ENCODE results near the gene KIR2DL4. TPM values are rescaled to one million over a fixed set of nuclear protein-coding genes. Genes with fewer than 3 reads are reported as not detected.
"Not testable (repeated sequence)": the region's sequence is repeated elsewhere in the genome, so short reads cannot be mapped to it uniquely, and the experiment has no call there.

The KIR2DL4 gene
- not detected in 2 replicates for total RNA-seq (2014; rRNA removed; shearing (Covaris generic))
- polyA plus RNA-seq (2014; cell fraction: nucleus; rRNA removed) = not detected in 2 replicates

DNA sequence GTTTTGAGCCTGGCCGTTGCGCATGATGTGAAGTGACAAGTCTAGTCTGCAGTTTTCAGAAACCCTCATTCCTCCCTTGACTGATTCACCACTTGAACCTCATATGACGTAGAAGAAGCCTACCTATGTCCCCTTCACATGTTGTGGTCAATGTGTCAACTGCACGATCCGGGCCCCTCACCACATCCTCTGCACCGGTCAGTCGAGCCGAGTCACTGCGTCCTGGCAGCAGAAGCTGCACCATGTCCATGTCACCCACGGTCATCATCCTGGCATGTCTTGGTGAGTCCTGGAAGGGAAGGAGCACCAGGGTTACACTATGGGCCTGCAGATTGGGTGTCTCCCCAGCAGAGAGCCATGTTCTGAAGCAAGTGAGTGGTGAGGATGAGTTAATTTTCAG, at the start of gene KIR2DL4:
Gene KIR2DL4 (plus strand): TSS at position 201 of the 400 bp plus-strand sequence. CDS start 42 bp downstream, at position 243.
- DNase-seq (ENCODE audit: extremely low read depth, low read depth) = no peak

DNA sequence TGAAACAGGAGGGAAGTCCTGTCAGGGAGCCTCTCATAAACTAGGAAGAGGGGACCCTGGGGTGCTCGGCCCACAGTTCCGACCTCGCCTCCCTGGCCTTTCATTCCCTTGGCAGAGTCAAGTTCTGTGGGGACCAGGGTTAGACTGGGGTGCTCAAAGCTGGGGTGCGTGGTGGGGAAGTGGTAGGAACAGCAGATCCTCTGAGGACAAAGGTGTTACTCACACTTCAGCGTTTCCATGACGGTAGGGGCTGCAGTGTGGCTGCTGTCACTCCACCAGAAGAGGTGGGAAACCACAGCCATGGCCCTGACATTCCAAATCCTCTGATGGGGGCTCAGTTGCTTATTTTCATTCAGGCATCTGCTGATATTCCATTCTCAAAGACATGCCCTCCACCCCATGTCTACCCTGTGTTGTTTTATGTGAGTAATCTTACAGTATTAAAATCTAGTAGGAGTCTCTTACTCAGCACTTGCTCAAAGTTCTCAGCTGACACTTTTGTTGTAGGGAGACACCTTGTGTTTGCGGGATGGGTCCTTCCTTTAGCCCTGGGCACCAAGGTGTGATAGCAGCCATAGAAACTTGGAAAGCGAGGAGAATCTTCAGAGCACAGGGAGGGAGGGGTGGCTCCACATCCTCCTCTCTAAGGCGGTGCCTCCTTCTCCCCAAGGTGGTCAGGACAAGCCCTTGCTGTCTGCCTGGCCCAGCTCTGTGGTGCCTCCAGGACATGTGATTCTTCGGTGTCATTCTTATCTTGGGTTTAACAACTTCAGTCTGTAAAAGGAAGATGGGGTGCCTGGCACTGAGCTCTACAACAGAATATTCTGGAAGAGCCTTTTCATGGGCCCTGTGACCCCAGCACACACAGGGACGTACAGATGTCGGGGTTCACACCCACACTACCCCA, 47.0 kb upstream of the KIR2DL4 start:
- not testable (repeated sequence) for DNase-seq (ENCODE audit: extremely low read depth, low read depth)

DNA sequence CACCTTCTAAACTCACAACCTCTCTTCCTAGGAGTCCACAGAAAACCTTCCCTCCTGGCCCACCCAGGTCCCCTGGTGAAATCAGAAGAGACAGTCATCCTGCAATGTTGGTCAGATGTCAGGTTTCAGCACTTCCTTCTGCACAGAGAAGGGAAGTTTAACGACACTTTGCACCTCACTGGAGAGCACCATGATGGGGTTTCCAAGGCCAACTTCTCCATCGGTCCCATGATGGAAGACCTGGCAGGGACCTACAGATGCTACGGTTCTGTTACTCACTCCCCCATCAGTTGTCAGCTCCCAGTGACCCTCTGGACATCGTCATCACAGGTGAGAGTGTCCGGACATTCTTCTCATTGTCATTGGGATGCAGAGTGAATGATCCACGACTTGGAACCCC, 44.8 kb upstream of the KIR2DL4 start:
- DNase-seq (ENCODE audit: extremely low read depth, low read depth) = not testable (repeated sequence)

DNA sequence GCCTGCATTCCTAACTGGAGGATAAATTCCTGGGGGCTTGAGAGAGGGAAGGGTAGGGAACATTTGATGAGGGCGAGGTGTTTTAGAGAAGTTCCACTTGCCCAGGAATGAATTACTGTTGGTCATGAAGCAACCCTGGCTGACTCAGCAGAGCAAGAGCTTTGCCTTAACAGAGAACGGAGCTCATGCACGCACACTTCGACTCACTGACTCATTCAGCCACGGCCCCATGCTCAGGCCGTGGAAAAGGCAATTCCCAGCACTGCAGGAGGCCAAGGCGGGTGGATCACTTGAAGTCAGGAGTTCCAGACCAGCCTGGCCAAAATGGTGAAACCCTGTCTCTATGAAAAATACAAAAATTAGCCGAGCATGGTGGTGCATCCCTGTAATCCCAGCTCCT, 39.2 kb upstream of the KIR2DL4 start:
- DNase-seq (ENCODE audit: extremely low read depth, low read depth) = not testable (repeated sequence)

DNA sequence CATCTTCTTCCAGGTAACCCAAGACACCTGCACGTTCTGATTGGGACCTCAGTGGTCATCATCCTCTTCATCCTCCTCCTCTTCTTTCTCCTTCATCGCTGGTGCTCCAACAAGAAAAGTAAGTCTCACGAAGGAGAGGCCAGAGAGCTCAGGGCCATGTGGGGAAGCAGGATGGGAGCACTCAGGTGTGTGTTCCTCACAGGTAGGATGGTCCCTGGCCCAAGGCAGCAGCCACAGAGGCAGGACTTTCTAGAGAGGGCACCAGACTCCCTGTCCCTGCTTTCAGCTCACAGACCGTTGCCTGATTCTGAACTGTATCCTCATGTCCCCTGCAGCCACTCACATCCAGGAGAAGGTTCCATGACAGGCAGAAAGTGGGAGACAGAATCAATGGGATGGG, 36.9 kb upstream of the KIR2DL4 start:
- DNase-seq (ENCODE audit: extremely low read depth, low read depth) = not testable (repeated sequence)

DNA sequence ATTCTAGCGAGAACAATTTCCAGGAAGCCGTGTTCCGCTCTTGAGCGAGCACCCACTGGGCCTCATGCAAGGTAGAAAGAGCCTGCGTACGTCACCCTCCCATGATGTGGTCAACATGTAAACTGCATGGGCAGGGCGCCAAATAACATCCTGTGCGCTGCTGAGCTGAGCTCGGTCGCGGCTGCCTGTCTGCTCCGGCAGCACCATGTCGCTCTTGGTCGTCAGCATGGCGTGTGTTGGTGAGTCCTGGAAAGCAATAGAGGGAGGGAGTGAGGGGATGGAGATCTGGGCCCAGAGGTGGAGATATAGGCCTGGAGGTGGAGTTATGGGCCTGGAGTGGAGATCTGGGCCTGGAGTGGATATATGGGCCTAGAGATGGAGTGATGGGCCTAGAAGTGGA, 33.8 kb upstream of the KIR2DL4 start, which contains the start of gene KIR2DL1:
Gene KIR2DL1 (plus strand): TSS at position 148 of the 400 bp plus-strand sequence. CDS start 58 bp downstream, at position 206.
- DNase-seq (ENCODE audit: extremely low read depth, low read depth) = not testable (repeated sequence)

DNA sequence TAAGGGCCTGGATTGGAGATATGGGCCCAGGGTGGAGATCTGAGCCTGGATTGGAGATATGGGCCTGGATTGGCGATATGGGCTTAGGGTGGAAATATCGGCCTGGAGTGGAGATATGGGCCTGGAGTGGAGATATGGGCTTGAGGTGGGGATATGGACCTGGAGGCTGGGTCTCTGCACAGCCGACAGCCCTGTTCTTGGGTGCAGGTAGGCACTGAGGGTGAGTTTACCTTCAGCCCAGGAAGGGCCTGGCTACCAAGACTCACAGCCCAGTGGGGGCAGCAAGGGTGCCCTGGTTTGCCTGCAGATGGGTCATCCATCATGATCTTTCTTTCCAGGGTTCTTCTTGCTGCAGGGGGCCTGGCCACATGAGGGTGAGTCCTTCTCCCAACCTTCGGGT, 32.9 kb upstream of the KIR2DL4 start:
- not testable (repeated sequence) for DNase-seq (ENCODE audit: extremely low read depth, low read depth)

DNA sequence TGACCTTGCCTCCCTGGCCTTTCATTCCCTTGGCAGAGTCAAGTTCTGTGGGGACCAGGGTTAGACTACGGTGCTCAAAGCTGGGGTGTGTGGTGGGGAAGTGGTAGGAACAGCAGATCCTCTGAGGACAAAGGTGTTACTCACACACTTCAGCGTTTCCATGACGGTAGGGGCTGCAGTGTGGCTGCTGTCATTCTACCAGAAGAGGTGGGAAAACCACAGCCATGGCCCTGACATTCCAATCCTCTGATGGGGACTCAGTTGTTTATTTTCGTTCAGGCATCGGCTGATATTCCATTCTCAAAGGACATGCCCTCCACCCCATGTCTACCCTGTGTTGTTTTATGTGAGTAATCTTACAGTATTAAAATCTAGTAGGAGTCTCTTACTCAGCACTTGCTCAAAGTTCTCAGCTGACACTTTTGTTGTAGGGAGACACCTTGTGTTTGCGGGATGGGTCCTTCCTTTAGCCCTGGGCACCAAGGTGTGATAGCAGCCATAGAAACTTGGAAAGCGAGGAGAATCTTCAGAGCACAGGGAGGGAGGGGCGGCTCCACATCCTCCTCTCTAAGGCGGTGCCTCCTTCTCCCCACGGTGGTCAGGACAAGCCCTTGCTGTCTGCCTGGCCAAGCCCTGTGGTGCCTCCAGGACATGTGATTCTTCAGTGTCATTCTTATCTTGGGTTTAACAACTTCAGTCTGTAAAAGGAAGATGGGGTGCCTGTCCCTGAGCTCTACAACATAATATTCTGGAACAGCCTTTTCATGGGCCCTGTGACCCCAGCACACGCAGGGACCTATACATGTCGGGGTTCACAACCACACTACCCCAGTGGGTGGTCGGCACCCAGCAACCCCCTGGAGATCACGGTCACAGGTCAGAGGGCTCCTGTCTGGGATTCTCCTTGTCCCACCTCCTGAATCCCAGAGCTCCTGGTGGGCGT, 32.1 kb upstream of the KIR2DL4 start:
- not testable (repeated sequence) for DNase-seq (ENCODE audit: extremely low read depth, low read depth)

DNA sequence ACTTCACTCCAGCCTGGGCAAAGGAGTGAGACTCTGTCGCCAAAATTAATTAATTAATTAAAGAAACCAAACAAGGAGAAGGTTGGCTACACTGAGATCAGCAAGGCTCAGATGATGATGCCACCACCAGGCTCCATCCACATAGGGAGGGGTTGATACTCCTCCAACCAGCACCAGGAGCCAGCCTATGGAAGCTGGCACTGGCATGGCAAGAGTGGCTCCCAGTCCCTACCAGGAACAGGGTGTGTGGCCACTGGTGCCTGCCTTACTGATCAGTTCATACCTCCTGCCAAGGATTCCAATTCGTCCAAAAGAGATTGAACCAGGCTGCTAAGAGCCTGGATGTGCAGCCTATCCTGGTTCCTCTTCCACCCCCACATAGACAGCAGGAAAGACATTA, 30.7 kb upstream of the KIR2DL4 start:
- not testable (repeated sequence) for DNase-seq (ENCODE audit: extremely low read depth, low read depth)

DNA sequence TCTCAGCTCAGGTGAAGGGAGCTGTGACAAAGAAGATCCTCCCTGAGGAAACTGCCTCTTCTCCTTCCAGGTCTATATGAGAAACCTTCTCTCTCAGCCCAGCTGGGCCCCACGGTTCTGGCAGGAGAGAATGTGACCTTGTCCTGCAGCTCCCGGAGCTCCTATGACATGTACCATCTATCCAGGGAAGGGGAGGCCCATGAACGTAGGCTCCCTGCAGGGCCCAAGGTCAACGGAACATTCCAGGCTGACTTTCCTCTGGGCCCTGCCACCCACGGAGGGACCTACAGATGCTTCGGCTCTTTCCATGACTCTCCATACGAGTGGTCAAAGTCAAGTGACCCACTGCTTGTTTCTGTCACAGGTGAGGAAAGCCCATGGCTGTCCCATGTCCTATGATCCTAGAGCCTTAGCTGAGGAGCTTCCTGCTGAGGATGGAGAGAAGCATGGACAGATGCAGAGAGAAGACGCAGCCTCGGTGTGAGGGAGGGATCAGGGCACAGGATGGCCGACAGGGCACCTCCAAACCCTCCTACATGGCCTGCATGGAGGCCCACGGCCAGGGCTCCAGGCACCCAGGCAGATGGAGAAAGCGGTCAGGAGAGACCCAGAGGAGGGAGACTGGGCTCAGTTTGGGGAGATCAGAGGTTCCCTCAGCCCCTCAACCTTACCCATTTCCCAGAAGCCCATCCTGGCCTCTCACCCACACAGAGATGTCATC, 28.2 kb upstream of the KIR2DL4 start:
- DNase-seq (ENCODE audit: extremely low read depth, low read depth) = not testable (repeated sequence)

DNA sequence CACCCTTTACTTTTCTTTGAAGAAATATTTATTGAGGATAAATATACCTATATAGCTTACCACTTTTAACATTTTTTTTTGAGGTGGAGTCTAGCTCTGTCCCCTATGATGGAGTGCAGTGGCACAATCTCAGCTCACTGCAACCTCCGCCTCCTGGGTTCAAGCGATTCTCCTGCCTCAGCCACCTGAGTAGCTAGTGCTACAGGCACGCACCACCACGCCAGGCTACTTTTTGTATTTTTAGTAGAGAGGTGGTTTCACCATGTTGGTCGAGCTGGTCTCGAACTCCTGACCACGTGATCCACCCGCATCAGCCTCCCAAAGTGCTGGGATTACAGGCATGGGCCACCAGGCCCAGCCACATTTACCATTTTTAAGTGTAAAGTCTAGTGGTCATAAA, 27.6 kb upstream of the KIR2DL4 start:
- not testable (repeated sequence) for DNase-seq (ENCODE audit: extremely low read depth, low read depth)

DNA sequence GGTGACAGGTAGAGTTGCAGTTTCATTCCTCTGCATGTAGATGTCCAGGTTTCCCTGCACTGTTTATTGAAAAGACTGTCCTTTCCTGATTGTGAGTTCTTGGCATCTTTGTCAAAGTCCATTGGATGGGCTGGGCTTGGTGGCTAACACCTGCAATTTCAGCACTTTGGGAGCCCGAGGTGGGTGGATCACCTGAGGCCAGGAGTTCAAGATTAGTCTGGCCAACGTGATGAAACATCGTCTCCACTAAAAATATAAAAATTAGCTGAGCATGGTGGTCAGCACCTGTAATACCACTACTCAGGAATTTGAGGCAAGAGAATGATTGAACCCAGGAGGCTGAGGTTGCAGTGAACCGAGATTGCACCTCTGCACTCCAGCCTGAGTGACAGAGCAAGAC, 25.6 kb upstream of the KIR2DL4 start:
- not testable (repeated sequence) for DNase-seq (ENCODE audit: extremely low read depth, low read depth)

DNA sequence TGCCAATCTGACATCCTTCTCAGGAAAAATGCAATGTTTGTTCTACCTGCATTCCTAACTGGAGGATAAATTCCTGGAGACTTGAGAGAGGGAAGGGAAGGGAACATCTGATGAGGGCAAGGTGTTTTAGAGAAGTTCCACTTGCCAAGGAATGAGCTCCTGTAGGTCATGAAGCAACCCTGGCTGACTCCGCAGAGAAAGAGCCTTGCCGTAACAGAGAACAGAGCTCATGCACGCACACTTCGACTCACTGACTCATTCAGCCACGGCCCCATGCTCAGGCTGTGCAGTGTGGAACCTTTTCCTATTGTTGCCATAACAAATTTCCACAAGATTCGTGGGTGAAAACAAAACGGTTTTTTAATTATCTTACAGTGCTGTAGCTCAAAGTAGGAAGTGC, 24.5 kb upstream of the KIR2DL4 start:
- DNase-seq (ENCODE audit: extremely low read depth, low read depth) = not testable (repeated sequence)

DNA sequence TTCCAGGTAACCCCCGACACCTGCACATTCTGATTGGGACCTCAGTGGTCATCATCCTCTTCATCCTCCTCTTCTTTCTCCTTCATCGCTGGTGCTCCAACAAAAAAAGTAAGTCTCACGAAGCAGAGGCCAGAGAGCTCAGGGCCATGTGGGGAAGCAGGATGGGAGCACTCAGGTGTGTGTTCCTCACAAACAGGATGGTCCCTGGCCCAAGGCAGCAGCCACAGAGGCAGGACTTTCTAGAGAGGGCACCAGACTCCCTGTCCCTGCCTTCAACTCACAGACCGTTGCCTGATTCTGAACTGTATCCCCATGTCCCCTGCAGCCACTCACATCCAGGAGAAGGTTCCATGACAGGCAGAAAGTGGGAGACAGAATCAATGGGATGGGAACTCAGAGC, 20.5 kb upstream of the KIR2DL4 start:
- not testable (repeated sequence) for DNase-seq (ENCODE audit: extremely low read depth, low read depth)

DNA sequence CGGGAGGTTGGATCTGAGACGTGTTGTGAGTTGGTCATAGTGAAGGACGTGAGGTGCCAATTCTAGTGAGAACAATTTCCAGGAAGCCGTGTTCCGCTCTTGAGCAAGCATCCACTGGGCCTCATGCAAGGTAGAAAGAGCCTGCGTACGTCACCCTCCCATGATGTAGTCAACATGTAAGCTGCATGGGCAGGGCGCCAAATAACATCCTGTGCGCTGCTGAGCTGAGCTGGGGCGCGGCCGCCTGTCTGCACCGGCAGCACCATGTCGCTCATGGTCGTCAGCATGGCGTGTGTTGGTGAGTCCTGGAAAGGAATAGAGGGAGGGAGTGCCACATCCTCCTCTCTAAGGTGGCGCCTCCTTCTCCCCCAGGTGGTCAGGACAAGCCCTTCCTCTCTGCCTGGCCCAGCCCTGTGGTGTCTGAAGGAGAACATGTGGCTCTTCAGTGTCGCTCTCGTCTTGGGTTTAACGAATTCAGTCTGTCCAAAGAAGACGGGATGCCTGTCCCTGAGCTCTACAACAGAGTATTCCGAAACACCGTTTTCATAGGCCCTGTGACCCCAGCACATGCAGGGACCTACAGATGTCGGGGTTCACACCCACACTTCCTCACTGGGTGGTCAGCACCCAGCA, 17.2 kb upstream of the KIR2DL4 start:
- DNase-seq (ENCODE audit: extremely low read depth, low read depth) = not testable (repeated sequence)

DNA sequence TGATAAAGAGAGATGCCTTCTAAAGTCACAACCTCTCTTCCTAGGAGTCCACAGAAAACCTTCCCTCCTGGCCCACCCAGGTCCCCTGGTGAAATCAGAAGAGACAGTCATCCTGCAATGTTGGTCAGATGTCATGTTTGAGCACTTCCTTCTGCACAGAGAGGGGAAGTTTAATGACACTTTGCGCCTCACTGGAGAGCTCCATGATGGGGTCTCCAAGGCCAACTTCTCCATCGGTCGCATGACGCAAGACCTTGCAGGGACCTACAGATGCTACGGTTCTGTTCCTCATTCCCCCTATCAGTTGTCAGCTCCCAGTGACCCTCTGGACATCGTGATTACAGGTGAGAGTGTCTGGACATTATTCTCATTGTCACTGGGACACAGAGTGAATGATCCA, 15.3 kb upstream of the KIR2DL4 start:
- not testable (repeated sequence) for DNase-seq (ENCODE audit: extremely low read depth, low read depth)

DNA sequence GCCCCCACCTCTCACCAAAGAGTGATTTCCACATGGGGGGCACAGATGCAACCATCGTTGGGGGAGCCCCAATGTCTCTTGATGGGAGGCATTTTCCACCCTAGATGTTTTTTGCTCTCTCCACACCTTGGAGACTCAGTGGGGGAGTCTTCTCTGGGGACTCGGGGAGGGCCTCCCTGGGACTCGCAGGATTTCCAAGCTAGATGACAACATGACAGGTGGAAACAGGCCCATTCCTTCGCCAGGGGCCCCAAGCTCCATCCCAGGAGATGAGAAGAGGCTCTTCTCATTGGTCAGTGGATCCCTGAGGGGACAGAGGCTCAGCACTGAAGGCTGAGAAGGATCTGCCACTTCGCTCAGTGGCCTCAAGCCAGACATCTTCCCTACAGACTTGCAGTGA, 12.7 kb upstream of the KIR2DL4 start:
- no peak for DNase-seq (ENCODE audit: extremely low read depth, low read depth)

DNA sequence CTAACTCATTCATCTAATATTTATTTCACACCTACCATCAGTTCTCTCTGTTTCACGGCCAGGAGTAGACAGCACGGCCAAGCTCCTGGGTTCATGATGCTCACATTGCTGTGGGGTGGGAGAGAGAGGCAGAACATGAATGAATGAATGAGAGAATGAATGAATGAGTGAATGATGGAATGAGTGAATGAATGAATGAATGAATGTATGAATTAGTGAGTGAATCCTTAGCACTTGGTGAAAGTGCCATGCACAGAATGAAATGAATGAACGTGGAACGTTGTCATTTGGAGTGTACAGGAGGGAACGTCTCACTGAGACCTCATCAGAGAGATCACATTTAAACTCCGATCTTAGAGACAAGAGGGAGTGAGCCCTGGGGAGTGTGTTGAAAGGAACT, 11.9 kb upstream of the KIR2DL4 start:
- DNase-seq (ENCODE audit: extremely low read depth, low read depth) = no peak

DNA sequence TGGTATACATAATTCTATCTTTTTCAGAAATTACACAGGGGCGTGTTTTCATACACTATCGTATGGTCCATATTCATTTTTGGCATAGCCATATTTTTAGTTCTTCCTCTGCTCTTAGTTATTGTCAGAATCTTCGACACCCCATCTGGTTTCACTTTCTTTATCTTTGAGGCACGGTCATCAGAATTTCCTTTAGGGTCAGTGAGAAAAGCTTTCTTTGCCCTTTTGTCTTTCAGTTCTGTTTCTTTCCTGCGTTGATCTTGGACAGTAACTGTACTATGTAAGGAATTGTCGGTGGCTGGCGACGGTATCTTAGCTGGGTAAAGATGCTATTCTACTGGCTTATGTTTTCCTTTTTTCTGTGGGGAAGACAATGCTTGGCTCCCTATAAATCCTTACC, 10.6 kb upstream of the KIR2DL4 start:
- no peak for DNase-seq (ENCODE audit: extremely low read depth, low read depth)

DNA sequence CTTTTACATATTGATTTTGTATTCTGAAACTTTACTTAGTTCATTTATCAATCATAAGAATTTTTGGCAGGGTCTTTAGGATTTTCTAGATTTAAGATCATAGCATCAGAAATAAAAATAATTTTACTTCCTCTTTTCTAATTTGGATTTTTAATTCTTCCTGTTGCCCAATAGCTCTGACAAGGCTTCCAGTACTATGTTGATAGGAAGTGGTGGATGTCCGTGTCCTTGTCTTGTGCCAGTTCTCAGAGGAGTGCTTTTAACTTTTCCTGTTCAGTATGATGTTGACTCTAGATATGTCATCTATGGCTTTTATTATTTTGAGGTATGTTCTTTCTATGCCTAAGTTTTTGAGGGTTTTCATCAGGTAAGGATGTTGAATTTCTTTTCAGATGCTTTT, 7.7 kb upstream of the KIR2DL4 start:
- no peak for DNase-seq (ENCODE audit: extremely low read depth, low read depth)
